HG02798 (cell line): ENCODE measurements around the gene PAOX.
"Not testable (repeated sequence)": the region's sequence is repeated elsewhere in the genome, so short reads cannot be mapped to it uniquely, and the experiment has no call there.

Source experiments
- ATAC-seq: cut with Tn5 transposase; IDR thresholded peaks from one replicate; pipeline ENCODE4 v1.9.1; 2021; ENCODE audit warnings: mild to moderate bottlenecking; ENCODE audit not compliant: unreplicated experiment, poor library complexity

The PAOX gene

DNA sequence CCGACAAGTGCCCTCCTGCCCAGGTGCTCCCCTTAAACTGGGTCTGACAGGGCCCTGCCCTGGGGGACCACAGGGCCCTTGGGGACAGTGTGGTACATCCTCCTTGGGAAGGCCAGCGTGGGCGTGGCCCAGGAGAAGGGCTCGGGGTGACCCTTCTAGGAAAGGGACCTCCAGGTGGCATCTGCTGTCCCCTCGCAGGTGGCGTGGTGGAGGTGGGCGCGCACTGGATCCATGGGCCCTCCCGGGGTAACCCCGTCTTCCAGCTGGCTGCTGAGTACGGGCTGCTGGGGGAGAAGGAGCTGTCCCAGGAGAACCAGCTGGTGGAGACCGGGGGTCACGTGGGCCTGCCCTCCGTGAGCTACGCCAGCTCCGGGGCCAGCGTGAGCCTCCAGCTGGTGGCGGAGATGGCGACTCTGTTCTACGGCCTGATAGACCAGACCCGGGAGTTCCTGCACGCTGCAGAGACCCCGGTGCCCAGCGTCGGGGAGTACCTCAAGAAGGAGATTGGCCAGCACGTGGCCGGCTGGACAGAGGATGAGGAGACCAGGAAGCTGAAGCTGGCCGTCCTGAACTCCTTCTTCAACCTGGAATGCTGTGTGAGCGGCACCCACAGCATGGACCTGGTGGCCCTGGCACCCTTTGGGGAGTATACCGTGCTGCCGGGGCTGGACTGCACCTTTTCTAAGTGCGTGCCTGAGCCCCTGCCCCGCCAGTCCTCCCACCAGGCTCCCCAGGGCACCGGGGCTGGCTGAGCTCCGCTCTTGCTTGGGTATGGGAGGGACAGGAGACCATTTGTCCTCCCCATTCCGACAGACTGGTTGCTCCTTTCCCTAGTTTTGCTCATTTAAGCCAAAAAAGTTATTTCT, 972 bp downstream of the PAOX start:
- no peak for ATAC-seq

DNA sequence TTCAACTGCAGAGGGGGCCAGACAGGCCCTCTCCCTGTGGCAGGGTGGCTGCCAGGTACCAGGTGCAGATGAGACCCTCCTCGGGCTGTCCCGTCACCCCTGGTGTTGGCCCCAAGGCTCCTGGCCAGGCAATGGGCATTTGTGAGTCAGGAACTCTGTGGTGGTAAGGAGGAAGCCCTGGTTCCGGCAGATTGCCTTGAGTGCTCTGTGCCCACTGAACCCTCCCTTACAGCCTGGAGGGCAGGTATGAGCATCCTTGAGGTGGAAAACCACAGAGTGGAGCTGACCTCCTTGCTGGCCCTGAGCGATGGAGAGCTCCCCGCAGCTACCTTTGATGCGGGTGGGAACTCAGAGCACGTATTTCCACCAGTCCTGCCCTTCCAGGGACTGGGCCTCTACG, 2.0 kb downstream of the PAOX start:
- no peak for ATAC-seq

DNA sequence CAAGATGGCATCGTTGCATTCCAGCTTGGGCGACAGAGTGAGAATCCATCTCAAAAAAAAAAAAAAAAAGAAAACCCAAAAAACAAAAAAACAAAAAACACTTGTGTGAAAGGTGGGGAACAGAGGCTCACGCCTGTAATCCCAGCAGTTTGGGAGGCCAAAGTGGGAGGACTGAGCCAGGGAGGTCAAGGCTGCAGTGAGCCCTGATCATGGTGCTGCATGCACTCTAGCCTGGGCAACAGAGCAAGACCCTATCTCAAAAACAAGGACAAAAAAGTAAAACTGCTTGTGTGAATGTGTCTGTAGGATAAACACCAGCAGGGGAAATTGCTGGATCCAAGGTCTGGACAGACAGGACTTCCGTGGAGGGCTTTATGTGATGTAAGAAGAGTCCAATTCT, 4.5 kb downstream of the PAOX start:
- ATAC-seq, result no peak

DNA sequence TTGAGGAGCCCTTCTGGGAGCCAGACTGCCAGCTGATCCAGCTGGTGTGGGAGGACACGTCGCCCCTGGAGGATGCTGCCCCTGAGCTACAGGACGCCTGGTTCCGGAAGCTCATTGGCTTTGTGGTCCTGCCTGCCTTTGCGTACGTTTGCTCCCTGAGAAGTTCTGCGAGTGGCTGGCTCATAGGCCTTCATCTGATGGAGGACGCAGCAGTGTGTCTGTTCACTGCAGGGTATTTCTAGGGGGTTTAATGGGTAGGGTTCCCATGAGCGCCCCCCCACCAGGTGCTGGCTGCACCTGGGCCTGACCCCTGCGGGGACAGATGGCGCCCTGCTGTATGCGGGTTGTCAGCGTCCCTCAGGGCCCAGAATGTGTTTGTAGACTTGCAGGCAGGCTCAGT, 5.0 kb downstream of the PAOX start:
- ATAC-seq, result no peak

DNA sequence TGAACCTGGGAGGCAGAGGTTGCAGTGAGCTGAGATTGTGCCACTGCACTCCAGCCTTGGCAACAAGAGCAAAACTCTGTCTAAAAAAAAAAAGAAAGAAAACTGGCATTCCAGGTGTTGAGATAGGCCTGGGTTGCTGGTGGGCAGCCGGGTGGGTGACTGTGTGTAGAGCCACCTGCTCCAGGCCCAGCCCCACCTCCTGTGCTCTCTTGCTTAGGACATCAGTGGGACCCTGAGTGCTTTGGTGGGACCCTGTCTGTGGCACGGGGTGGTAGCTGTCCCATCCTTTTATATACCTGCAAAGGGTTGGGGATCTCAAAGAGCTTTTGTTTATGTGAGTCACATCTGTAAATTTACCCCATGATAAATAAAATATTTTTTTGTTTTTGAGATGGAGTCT, 6.2 kb downstream of the PAOX start:
- no peak for ATAC-seq

DNA sequence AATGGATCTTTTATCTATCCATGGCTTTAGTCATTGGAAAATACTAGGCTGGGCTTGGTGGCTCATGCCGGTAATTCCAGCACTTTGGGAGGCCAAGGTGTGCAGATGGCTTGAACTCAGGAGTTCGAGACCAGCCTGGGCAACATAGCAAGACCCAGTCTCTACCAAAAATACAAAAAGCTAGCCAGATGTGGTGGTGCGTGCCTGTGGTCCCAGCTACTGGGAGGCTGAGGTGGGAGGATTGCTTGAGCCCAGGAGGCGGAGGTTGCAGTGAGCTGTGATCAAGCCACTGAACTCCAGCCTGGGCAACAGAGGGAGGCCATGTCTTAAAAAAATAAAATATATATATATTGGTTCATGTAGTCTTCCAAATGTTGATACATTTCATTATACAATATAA, 7.9 kb downstream of the PAOX start:
- not testable (repeated sequence) for ATAC-seq

DNA sequence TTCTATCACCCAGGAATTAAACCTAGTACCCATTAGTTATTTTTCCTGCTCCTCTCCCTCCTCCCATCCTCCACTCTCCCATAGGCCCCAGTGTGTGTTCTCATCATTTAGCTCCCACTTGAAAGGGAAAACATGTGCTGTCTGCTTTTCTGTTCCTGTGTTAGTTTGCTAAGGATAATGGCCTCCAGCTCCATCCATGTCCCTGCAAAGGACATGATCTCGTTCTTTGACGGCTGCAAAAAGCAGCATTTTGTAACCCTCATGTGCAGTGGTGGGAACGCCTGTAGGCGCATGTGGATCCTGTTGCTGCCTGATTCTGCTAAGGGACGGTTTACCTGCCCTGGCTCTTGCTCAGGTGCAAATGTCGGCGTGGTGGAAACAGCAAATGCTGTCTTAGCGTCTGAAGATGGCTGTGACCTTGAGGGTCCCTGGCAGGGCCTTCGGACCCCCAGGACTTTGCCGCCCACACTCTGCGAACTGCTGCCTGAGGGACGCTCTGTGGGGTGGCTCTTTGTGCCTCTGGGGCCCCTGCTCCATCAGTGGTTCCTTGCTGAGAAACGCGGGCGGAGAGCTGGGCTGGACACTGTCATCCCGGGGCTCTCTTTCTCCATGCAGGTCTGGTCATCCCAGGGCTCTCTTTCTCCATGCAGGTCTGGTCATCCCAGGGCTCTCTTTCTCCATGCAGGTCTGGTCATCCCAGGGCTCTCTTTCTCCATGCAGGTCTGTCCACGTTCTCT, 9.3 kb downstream of the PAOX start:
- ATAC-seq, result peak; percentile 2

DNA sequence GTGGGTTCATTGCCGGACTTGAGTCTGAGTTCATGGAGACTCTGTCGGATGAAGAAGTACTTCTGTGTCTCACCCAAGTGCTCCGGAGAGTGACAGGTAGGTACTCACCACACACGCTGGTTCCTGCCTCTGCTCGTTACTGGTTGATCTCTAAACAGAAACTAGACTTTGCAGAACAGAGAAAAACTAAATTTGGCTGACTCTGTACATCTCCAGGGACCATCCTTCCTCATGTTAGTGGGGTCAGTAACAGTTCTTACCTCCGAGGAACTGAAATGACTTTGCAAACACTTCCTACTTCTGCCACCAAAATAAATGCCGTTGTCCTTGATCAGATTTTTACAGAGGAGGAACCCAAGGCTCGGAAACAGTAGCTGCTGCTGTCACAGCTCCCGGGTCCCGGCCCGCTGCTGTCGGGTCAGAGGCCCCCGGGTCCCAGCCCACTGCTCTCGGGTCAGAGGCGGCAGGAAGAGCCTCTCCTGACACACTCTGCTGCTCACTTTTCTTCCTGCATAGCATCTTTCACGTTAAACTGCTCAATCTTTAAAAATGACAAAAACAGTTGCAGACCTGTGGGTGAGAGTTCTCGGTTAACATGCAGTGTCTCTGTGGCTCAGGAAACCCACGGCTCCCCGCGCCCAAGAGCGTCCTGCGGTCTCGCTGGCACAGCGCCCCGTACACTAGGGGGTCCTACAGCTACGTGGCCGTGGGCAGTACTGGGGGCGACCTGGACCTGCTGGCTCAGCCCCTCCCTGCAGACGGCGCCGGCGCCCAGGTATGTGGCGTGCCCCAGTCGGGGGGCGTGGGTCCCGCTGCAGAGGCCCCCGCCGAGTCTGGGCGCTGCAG, 10.1 kb downstream of the PAOX start:
- ATAC-seq, result peak; percentile 84

DNA sequence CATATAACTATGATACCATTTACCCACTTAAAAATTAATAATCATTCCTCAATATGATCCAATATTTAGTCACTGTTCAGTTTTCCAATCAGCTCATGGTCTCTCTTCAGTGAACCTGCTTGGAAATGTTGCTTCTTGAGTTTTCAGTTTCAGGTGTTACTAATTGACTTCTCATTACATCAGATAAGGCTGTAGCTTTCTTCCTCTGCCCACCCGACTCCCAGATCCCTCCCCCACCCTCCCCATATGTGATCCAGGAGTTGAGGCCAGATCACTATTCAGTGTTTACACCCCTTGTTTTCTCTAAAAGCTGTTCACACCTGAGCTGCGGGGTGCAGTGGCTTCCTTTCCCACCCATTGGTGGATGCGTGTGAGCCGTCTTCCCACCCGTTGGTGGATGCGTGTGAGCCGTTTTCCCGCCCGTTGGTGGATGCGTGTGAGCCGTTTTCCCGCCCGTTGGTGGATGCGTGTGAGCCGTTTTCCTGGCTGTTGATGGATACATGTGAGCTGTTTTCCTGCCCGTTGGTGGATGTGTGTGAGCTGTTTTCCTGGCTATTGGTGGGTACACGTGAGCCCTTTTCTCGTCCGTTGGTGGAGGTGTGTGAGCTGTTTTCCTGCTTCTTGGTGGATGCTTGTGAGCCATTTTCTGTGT, 11.7 kb downstream of the PAOX start:
- ATAC-seq, result no peak

DNA sequence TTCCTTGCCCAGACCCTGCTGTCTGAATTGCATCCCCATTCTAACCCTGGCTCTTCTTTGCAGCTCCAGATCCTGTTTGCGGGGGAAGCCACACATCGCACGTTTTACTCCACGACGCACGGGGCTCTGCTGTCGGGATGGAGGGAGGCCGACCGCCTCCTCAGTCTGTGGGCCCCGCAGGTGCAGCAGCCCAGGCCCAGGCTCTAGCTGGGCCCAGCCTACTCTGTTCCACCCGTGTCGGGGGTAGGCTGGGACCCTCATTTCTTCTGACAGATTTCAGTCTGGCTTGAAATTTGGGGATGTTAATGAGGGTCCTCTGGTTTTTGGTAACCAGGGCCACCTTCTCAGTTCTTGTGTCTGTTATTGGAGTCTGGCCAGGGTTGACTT, 12.2 kb downstream of the PAOX start:
- ATAC-seq, result no peak

DNA sequence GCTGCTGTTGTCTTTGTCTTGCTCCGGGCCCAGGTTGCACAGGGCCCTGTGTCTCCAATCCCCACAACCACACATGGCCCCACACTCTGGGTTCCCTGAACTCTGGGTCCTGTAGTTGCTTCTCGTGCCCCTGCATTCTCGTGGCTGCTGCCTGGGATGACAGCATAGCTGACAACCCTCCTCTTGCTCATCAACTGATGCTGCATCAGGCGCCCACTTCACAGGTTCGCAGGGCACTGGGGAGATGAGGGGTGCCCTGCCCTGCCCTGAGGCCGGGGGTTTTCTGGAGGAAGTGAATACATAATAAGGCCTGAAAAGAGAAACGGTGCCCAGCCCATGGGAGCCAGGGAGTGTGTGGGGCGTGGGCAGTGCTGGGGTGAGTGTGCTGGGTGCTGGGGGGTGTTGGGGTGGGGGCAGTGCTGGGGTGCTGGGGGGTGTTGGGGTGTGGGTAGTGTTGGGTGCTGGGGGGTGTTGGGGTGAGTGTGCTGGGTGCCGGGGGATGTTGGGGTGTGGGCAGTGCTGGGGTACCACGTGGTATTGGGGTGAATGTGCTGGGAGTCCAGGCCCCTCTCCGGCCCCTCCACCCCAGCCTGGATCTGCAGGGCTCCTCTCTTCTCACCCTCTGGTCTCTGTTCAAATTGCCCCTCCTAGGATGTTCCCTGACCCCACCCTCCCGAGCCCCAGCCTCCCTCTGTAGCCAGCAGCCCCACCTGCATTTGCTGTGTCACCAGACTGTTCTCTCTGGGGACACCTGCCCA, 12.9 kb downstream of the PAOX start:
- ATAC-seq, result no peak

DNA sequence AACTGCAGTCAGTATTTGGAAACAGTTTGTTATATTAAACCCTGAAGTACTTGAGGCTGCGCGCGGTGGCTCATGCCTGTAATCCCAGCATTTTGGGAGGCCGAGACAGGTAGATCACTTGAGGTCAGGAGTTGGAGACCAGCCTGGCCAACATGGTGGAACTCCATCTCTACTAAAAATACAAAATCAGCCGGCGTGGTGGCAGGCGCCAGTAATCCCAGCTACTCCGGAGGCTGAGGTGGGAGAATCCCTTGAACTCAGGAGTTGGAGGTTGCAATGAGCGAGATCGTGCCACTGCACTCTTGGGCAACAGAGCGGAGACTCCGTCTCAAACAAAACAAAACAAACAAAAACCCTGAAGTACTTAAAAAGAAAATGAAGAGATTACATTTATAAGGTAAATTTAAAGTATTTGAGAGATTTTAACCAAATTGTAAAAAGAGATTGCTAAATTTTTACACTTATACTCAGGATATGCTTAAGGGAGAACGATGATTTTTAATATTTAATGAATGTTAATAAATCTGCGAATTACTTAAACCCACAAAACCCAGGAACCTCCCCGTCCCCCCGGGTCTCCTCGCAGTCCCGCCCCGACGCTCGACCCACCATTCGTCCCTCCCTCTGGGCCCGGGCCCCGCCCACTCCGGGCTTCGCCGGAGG, 14.5 kb downstream of the PAOX start:
- ATAC-seq, result no peak

DNA sequence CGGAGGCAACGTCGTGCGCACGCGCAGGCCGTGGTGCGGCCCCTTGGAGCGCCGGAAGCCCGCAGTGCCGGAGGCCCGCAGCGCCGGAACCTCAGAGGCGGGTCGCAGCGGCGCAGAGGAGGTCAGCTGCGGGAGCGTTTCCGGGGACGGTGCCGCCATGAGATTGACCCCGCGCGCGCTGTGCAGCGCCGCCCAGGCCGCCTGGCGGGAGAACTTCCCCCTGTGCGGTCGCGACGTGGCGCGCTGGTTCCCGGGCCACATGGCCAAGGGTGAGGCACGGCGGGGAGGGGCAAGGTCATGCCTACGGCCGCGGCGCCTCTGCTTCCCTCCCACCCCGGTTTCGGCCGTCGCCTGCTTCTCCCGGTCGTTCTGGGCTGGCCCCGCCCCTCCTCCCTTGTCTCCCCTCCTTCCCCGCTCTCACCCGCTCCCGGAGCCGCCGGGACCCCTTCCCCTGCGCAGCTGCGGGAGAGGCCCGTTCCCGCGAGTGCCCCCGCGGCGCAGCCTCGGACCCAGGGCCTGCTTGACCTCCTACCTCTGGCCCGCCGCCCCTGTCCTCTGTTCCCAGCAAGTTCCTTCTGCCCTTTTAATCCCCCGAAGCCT, 15.1 kb downstream of the PAOX start, which contains the start of gene MTG1:
Gene MTG1 (plus strand): TSS at position 94 of the 600 bp plus-strand sequence. CDS start 64 bp downstream, at position 158.
- ATAC-seq, result peak; percentile 84

DNA sequence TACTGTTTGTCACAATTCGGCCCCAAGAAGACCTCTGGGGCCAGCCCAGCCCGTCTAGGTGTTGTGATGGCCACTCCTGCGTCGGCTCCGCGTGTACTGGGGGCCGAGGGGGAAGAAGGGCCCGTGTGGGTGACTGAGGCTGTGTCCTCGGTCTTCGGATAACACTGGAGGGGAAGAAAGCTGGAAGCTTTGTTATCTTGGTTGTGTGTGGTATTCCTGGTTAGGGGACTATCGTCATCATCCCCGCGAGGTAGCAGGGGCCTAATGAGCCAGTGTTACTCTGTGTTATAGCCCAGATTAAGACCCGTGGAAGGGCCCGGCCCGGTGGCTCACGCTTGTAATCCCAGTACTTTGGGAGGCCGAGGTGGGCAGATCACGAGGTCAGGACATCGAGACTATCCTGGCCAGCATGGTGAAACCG, 15.7 kb downstream of the PAOX start:
- ATAC-seq, result no peak

DNA sequence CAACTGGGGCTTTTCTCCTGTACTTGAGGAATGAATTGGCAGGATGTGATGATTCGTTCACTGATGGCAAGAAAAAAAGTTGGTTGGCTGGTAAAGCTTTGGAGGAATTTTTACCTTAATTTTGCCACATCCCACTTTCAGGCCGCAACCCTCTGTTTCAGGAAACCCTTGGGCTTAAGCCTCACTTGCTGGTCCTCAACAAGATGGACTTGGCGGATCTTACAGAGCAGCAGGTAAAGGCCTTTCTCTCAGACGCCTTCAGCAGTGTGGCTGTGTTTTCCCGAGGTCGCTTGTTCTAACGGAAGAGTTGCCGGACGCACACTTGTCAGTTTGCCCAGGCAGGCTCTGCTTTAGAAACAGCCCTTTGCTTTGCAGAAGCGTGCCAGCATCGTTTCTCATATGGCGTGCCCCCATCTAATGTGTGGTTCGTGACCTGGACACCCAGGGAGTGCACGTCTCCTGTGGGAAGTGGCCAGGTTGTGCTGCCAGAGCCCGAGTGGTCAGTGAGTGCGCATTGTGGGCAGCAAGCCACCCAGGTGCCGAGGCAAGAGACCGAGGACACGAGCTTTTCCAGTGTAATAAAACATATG, 17.1 kb downstream of the PAOX start:
- ATAC-seq, result no peak

DNA sequence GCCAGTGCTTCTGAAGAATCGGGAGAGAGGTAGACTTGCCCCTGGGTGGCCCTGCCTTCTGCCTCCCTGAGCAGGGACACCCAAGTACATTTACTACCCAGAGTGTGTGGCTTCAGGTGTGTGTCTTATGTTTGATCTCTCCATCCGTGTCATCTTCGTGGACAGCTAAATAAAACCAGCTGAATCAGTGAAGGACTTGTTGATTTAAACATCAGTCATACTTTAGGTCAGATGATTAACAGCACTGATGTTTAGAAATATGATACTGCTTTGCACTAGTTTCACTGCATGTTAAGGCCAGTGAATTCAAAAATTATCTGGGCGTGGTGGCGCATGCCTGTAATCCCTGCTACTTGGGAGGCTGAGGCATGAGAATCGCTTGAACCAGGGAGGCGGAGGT, 18.9 kb downstream of the PAOX start:
- no peak for ATAC-seq

DNA sequence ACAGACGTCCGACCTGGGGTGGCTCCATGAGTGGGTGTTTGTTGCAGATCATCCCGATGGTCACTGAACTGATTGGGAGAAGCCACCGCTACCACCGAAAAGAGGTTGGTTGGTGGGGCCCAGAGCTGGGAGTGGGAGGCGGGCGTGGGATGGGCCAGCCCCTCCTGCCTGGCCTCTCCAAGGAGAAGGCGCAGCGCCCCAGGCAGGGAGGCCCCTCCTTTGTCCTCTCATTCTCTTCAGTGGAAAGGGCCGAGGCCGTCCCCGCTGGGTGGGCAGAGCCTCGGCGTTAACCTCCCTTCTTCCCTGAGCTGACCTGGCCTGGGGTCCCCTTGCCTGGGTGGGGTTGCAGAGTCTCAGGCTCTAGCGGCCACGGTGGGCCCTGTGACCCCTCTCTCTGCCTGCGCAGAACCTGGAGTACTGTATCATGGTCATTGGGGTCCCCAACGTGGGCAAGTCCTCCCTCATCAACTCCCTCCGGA, 20.1 kb downstream of the PAOX start:
- ATAC-seq, result no peak
